Medulla oblongata (tissue), 1 donor: ENCODE results near the gene ABHD17A.

Source experiments
- DNase-seq: peaks from one replicate; pipeline ENCODE4 v3.0.0-alpha.2; 2015; ENCODE audit errors: extremely low spot score

Gene ABHD17A

DNA sequence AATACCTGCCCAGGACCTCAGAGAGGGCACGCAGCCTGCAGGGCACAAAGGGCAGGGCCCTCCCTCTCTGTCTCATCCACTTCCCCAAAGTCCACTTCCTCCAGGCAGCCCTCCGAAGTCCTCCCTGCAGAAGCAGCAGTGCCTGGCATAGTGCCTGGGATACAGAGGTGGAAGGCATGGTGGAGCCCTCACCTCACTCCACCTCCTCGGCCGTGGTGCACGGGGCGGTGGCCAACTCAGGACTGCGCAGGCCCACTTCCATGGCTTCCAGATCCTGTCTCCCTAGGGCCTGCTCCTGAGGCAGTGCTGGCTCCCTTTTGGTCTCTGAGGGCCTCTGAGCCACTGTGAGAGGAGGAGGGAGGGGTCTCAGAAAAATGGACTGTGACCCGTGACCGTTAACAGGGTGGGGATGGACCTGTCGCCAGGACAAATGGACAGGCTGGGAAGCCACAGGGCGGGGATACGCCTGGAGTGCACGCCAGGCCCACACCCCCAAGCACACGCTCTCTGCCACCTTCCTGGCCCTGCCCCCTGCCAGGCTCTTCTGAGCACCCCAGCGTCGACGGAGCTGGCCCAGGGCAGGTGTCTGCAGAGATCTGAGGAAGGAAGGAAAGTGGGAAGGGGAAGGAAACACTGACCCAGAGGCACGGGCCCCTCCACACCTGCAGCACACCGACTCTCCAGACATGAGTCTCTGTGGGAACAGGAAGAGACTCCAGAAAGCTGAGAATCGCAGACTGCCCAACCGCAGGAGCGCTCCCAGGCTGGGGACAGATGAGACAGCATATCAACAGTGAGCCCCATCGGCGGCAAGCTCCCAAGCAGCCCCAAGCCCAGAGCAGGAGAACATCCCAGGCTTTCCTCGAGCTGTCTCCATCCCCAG lies 45.4 kb downstream of the ABHD17A start:
- no peak for DNase-seq

DNA sequence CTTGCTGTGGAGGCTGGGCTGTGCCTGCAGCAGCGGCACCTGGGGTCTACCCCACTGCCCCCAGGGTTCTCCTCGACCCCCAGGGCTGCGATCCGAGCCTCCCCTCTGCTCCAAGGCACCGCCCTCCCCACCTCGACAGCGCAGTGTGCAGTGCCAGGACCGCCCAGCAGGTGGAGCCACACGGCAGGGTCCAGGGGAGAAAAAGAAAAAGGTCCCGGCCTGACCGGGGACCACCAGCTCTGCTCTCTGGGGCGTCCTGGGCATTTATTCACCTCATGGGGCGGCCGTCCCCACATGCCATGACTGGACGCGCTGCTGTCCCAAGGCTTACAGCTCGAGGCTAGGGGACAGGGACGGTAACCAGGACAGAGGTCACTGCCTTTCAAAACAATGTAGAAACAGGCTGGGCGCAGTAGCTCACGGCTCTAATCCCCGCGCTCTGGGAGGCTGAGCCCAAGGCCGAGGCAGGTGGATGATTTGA lies 47.6 kb downstream of the ABHD17A start:
- no peak for DNase-seq

DNA sequence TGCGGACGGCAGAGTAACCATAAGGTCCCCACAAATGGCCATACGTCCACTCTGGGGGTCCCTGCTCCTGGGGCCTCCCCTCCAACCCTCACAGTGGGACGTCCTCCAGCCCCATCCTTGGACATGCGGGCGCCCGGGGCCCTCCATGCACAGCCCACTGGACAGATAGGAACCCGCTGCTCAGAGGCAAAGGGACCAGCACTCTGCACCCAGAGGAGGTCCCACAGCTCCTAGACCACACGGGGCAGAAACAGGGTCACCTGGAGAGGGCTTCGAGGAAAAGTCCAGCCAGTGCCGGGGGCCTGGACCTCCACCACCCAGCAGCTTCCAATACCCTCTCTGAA lies 48.1 kb downstream of the ABHD17A start:
- DNase-seq = no peak

DNA sequence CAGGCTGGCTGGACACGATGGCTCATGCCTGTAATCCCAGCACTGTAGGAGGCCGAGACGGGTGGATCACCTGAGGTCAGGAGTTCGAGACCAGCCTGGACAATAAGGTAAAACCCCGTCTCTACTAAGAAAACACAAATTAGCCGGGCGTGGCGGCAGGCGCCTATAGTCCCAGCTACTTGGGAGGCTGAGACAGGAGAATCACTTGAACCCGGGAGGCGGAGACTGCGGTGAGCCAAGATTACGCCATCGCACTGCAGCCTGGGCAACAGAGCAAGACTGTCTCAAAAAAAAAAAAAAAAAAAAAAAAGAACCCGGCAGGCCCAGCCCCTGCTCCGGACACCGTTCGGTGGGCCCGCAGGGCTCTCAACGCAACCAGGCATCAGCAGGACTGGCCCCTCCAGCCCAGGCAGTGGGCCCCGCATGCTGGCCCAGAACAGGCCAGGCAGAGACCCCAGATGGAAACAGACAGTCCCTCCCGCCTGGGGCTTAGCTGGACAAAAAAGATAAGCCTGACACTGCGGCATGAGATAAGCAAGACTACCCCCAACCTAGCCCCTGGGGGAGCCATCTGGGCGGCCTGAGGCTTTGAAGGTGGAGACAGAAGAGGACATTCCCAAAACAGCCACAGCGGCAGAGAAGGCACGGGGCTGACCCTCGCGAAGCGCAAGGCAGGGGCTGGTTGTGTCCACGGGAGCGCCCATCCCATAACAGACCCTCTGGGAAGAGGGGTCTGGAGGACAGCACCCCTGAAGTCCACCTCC lies 48.7 kb downstream of the ABHD17A start:
- no peak for DNase-seq

DNA sequence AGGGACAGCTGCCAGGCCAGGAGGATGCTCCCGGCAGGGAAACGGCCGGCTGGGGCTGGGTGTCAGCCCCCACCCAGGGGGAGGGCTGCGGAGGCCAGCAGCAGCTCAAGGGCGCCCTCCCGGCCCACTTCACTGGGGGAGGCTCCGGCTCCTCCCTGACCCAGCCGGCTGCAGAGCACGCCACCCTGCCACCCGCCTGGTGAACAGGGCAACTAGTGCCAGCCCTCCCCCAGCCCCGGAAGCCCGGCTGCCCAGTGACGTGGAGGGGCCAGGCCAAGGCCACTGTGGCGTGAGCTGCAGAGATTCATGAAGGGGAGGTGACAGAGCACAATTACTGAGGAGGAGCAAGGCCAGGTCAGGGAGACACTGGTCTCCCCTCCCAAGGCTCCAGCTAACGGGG lies 51.8 kb downstream of the ABHD17A start:
- DNase-seq = peak; percentile 53

DNA sequence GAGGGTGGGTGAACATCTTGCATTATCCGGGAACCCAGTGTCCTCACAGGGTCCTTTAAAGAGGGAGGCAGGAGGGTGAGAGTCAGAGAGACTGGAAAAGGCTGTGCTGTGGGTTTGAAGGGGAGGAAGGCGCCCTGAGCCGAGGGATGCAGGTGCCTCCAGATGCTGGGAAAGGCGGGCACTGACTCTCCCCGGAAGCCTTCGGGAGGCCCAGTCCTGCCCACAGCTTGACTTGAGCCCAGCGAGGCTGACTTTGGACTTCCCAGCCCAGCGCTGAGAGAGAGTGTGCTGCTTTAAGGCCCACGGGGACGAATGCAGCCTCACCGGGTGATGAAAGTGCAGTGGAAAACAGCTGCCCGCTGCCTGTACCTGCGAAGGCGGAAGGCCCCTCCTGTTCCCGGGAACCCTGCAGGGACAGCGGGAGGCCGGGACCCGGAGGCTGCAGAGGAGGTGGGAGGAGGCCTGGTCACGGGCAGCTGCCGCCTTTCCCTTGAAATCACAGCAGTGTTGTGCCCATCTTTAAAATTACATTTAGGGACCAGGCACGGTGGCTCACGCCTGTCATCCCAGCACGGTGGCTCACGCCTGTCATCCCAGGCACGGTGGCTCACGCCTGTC lies 53.1 kb downstream of the ABHD17A start:
- DNase-seq = no peak

DNA sequence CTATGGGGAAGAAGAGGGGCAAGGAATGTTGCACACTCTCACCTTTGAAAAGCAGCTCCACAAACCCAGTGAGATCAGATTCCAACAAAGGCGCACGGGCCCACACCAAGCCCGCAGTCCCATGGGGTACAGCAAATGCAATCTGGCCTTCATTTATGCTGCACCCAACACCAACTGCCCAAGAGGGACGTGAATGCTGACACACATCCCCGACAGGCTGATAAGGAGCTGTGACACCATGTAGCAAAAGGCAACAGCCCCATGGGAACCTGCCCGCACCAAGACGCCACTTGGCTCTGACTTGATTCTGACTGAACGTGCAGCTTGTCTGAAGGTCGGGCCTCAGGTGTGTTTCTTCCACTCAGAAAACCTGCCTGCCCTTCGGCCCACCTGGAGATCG lies 54.3 kb downstream of the ABHD17A start:
- no peak for DNase-seq

DNA sequence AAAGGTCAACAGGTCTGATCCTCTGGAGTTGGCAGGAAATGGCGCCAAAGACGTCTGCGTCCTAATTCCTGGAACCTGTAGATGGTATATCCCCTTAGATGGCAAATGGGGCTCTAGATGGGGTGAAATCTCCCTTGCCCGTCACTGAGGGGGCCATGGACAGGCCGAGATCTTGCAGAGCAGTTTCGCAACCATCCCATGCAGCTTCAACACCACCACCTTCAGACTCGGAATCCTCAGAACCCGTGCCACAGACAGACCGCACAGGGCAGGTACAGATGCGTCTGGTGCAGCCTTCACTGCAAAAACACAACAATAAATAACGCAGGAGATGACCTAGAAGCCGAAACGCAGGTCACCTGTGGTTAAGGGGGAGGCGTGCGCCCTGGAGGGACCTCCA lies 54.7 kb downstream of the ABHD17A start:
- DNase-seq = no peak

DNA sequence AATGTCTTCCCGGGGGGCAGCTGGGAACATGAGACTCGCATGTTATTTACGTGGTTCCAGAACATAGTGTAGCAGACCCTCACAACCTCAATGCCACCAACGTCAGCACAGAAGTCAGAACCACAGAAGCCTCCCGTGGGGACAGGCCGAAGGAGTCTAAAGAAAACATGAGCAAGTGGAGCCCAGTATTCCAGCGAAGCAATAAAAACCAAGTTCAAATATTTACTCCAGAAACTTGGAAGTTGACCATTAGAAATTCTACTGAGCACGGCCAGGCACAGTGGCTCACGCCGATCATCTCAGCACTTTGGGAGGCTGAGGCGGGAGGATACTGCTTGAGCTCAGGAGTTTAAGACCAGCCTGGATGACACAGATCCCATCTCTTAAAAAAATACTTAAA lies 55.3 kb downstream of the ABHD17A start:
- DNase-seq = no peak

DNA sequence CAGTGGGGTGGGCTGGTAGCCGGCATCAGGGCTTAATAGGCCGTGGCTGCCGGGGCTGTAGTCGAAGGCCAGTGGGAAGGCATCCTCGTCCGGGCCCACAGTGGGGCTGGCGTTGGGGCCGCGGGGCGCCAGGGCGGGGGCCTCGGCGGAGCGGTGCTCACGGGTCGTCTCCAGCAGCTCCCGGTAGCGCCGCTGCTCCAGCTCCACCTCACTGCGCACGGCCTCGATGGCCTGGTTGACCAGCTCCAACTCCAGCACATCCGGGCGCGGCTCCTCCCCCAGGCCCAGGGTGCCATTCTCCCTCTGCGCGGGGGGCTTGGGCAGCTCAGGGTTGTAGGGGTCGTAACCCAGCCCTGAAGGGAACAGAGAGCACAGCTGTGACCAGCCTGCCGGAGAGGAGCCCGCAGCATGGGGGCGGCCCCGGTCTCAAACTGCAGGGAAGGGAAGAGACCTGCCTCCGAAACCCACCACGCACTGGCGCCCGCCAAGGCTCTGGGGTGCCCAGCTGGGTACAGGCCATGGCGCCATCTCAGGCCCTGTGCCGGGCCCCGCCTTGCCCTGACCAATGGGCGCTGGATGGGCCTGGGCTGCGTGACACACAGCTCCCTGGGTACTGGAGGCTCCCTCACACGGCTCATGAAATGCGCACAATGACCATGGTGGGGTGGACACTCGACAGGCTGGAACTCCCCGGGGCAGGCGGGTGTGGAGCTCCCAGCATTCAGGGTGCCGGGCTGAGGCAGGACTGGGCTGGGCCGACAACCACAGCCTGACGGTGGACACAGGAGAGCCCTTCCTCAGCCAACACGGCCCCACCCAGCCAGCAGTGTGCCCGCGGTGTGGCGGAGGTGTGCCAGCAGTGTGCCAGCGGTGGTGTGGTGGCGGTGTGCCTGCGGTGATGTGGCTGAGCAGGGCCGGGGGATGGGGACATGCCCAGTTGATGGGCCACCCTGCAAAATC lies 56.7 kb downstream of the ABHD17A start:
- no peak for DNase-seq

DNA sequence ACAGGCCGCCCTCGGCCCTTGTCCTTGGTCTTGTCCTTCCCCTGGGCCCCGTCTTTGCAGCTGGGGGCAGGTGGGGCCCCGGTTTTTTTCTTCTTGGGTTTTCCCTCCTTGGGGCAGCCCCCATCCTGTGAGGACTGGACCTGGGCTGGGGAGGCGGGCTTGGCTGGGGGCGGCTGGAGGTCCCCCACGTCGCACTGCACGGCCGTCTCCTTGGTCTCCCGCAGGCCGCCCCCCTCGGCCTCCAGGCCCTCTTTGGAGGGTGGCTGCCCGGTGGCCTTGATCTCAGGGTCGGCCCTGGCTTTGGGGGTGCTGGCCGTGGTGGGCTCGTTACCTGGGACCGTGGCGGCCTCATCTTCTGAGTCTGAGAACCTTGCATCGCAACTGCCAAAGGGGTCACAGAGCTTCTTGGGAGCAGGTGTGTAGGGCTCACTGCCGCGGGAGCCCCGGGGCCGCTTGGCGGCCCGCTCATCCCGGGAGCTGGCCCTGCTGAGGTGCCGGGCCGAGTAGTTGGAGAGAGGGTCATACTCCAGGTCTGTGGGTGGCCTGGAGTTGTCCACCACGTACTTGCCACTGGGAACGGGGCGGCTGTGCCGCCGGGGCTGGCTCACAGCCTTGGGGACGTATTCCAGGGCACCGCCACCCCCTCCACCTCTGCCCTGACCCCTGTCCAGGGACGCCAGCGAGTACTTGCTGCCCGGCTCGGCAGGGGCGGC lies 57.6 kb downstream of the ABHD17A start:
- no peak for DNase-seq
